Omental fat pad (tissue), 4 donors: ENCODE results near the gene AGTPBP1. TPM values are rescaled to one million over a fixed set of nuclear protein-coding genes. Genes with fewer than 3 reads are reported as not detected.

Experiments used
- ATAC-seq: fragments of 150-250 bp; one replicate; pipeline ENCODE4 v1.9.1; 2016; ENCODE audit warnings: mild to moderate bottlenecking, moderate library complexity; ENCODE audit not compliant: low FRiP score
- DNase-seq: peaks from one replicate; pipeline ENCODE4 v3.0.0-alpha.2; 2019; ENCODE audit warnings: low spot score
- total RNA-seq, 4 donors: library from RNA; depleted of rRNA; stranded (reverse); fragments of >200 nt; gene quantifications; one replicate each; pipeline ENCODE4 v1.1.0, GENCODE V29; 2016
- TF ChIP-seq, protein P1 (sequence below), 3 donors: fragments of 450-650 bp; IDR thresholded peaks; one replicate each; pipeline ENCODE4 v1.5.1; 2016 to 2017; ENCODE audit warnings: antibody characterized with exemption in 3 of 3, mild to moderate bottlenecking in 3 of 3, moderate library complexity in 2 of 3

Gene AGTPBP1
- total RNA-seq, 4 donors from 2014 or later: 20.3 to 29.8 (median 22.3) TPM

DNA sequence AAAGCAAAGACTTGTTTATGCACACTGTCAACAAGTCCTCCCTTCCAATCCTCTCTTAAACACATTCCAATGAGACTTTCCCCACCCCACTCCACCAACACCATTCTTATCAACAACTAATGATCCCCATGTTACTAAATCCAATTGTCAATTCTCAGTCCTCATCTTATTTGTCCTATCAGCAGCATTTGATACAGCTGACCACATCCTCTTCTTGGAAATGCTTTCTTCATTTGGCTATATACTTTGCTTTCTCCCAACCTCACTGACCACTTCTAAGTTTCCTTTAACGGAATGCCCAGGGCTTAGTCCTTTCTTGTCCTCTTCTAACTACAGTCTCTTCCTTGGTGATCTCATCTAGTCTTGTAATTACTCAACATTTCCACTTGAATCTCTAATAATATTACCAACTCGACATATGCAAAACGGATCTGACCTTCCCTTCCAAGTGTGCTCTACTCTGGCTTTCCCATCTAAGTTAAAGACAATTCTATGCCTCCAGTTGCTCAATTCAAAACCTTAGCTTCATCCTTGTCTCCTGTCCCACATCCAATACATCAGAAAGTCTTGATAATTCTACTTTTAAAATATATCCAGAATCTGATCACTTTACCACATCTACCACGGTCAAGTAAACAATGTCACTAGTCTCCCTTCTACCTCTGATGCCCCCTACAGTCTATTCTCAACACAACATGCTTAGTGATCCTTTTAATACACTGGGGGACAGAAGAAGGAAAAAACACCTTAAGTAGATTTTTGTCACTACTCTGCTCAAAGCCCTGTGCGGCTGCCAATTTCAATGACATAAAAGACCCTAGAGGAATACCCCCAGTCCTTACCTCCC is 25.5 kb downstream of the AGTPBP1 start:
- DNase-seq (no peak), ATAC-seq (no peak)
- TF ChIP-seq, protein P1, sequence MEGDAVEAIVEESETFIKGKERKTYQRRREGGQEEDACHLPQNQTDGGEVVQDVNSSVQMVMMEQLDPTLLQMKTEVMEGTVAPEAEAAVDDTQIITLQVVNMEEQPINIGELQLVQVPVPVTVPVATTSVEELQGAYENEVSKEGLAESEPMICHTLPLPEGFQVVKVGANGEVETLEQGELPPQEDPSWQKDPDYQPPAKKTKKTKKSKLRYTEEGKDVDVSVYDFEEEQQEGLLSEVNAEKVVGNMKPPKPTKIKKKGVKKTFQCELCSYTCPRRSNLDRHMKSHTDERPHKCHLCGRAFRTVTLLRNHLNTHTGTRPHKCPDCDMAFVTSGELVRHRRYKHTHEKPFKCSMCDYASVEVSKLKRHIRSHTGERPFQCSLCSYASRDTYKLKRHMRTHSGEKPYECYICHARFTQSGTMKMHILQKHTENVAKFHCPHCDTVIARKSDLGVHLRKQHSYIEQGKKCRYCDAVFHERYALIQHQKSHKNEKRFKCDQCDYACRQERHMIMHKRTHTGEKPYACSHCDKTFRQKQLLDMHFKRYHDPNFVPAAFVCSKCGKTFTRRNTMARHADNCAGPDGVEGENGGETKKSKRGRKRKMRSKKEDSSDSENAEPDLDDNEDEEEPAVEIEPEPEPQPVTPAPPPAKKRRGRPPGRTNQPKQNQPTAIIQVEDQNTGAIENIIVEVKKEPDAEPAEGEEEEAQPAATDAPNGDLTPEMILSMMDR (IDR thresholded peaks at IDR 0.05): no peak

DNA sequence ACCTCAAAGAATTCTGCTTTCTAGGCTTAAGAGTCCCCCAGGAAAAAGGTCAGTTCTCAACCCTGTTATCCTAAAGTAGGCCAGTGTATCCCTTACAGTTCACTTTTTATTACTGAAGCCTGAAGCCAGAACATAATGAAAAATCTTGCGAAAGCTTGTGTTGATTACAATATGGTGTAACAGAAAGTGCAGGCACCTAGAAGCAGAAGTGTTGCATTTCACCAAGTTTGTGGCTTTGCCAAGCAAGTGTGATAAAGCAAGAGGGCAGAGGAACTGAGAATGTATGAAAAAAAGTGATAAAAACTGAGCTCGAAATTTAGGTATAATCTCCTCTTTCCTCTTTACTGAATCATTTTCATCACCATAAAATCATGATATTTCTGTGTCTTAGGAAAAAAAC is 26.2 kb downstream of the AGTPBP1 start:
- no peak for DNase-seq
- TF ChIP-seq, protein P1 (IDR thresholded peaks at IDR 0.05): no peak
- peak; percentile 59 for ATAC-seq

DNA sequence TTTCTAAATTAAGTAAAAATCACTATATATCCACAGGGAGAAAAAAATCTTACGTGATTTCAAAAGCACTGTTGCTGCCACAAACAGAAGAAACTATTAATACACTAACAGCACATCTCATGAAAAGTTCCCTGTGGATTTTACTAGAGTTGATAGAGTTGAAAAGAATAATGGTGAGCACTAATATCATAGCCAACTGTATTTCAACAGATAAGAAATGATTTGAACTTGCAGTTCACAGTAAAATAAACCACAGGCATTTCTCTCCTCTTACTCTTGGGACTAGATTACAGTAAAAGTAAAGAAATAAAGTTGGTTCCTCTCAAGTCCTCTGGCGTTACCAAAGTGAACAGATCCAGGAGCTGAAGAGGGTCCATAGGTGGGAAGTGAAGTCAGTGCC is 27.9 kb downstream of the AGTPBP1 start:
- DNase-seq (no peak), ATAC-seq (no peak)
- TF ChIP-seq, protein P1 (IDR thresholded peaks at IDR 0.05): no peak

DNA sequence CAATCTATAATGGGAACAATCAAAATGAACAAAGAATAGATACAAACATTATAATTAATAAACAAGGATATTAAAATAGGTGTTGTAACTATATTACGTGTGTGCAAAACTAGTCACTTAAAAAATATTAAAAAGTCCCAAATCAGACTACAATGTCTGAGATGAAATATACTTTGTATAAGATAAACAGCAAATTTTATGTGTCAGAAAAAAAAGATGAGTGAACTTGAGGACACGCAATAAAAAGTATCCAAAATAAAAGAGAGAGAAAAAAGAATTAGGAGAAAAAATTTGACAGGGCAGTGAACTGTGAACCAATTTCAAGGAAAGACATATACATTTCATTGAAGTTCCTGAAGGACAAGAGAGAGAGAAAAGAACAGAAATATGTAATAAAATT is 37.0 kb downstream of the AGTPBP1 start:
- DNase-seq: no peak
- ATAC-seq: no peak
- TF ChIP-seq, protein P1 (IDR thresholded peaks at IDR 0.05): no peak

DNA sequence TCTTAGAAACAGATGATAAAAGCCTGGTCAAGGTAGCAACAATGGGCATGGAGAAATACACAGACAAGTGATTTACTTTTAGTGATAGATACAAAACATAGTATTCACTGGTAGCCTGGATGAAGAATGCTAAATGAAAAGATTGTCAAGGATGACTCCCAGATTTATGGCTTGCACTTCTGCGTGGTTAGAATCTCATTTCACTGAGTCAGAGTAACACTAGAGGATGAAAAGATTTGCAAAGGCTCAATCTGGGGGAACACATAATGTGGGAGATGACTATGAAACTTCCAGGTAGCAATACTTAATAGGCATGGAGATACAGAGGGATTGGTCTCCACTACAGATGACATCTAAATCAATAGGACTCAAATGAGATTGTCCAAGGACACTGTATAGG is 38.4 kb downstream of the AGTPBP1 start:
- DNase-seq (no peak), ATAC-seq (no peak)
- TF ChIP-seq, protein P1 (IDR thresholded peaks at IDR 0.05): no peak

DNA sequence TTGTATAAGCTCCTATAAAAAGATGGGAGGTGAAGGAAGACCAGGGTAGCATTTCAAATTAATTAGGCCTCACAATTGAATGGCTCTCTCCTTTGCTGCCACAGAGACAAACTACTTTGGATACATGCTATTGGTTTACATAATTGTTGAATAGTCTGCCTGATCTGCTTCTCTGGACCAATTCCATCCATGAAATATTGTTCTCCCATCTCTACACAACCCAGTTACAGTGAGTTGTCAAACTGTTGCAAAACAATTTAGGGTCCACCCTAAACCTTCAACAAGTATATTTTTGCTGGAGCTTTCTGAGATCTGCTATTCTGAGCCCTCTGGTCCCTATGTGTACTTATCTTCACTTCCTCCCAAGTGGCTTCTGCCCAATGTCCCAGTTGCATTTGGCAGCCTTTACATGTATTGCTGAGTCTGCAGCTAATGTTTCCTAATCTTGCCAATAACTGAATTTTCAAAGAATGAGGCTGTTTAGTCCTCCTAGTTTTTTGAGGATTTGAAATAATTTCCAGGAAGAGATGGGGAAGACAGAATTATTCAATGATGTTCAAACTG is 38.9 kb downstream of the AGTPBP1 start:
- TF ChIP-seq, protein P1 (IDR thresholded peaks at IDR 0.05): no peak
- DNase-seq (no peak), ATAC-seq (no peak)

DNA sequence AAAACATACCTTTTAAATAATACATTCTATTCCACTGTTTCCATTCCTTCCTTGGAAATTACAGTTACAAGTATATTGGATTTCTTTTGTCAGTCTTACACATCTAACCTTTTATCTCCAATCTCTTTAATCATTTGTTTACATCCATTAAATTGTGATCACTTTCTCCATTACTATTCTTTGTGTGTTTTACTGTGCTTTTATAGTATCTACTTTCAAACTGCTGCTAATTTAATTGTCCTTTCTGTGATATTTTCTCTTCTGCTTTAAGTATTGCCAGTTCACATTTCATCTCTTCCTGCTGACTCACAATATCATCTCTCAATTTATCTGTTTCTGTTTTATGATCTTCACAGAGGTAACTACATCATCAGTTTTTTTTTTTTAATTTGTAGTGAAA is 39.6 kb downstream of the AGTPBP1 start:
- TF ChIP-seq, protein P1 (IDR thresholded peaks at IDR 0.05): no peak
- ATAC-seq: no peak
- no peak for DNase-seq
